Neuronal stem cell (in vitro differentiated cells): Measurements from ENCODE around the gene HNRNPUL2.

Experiments
- DNase-seq: peaks from one replicate; pipeline ENCODE4 v3.0.0-alpha.2; 2013; ENCODE audit warnings: low spot score
- H2AFZ ChIP-seq: one replicate; pipeline ENCODE4 v1.6.1; 2013; ENCODE audit warnings: mild to moderate bottlenecking, low read length, inconsistent platforms
- H2AK5ac ChIP-seq: 2 replicates; pipeline ENCODE4 v1.6.1; 2013; ENCODE audit warnings: low read depth, mild to moderate bottlenecking, inconsistent platforms, low read length, moderate library complexity, mixed read lengths
- H2BK120ac ChIP-seq: 2 replicates; pipeline ENCODE4 v1.6.1; 2013; ENCODE audit warnings: low read depth, mild to moderate bottlenecking, inconsistent platforms, low read length, moderate library complexity, mixed read lengths
- H2BK12ac ChIP-seq: one replicate; pipeline ENCODE4 v1.6.1; 2013; ENCODE audit warnings: low read length, inconsistent platforms
- H2BK15ac ChIP-seq: 2 replicates; pipeline ENCODE4 v1.6.1; 2013; ENCODE audit warnings: mild to moderate bottlenecking, low read length, inconsistent platforms, mixed read lengths
- H2BK5ac ChIP-seq: one replicate; pipeline ENCODE4 v1.6.1; 2013; ENCODE audit warnings: inconsistent platforms, mild to moderate bottlenecking, low read length, moderate library complexity
- H3K14ac ChIP-seq: one replicate; pipeline ENCODE4 v1.6.1; 2013; ENCODE audit warnings: low read length, inconsistent platforms
- H3K18ac ChIP-seq: 2 replicates; pipeline ENCODE4 v1.6.1; 2013; ENCODE audit warnings: low read length, inconsistent platforms
- H3K23ac ChIP-seq: 2 replicates; pipeline ENCODE4 v1.6.1; 2013; ENCODE audit warnings: low read depth, mild to moderate bottlenecking, mixed read lengths, low read length, inconsistent platforms; ENCODE audit not compliant: poor library complexity
- H3K27ac ChIP-seq: replicated peaks from 3 replicates; pipeline ENCODE4 v1.5.1; 2013; ENCODE audit warnings: low read length, inconsistent platforms
- H3K27me3 ChIP-seq, 3 experiments: 2 replicates each; pipeline ENCODE4 v1.6.1; 2013; ENCODE audit warnings: low read length in 3 of 3, mild to moderate bottlenecking in 2 of 3, inconsistent platforms in 1 of 3, low read depth in 1 of 3, mixed read lengths in 1 of 3, moderate library complexity in 1 of 3; ENCODE audit not compliant: control insufficient read depth in 3 of 3, insufficient read depth in 3 of 3
- H3K36me3 ChIP-seq, 2 donors: replicated peaks in 1 of 2; 2 replicates each; pipeline ENCODE4 v1.6.1; 2013; ENCODE audit warnings: low read length in 2 of 2; ENCODE audit not compliant: control insufficient read depth in 2 of 2, insufficient read depth in 2 of 2
- H3K4ac ChIP-seq: 2 replicates; pipeline ENCODE4 v1.6.1; 2013; ENCODE audit warnings: inconsistent platforms, mild to moderate bottlenecking, low read length, moderate library complexity
- H3K4me1 ChIP-seq, 2 donors: 1 replicate in 1 of 2; 2 replicates in 1 of 2; pipeline ENCODE4 v1.6.1; 2013; ENCODE audit warnings: low read length in 2 of 2, low read depth in 1 of 2; ENCODE audit not compliant: control insufficient read depth in 2 of 2, insufficient read depth in 1 of 2
- H3K4me2 ChIP-seq: one replicate; pipeline ENCODE4 v1.6.1; 2013; ENCODE audit warnings: mild to moderate bottlenecking, low read length, inconsistent platforms; ENCODE audit not compliant: insufficient read depth, poor library complexity, severe bottlenecking
- H3K4me3 ChIP-seq, 2 donors: 2 replicates each; pipeline ENCODE4 v1.5.1; 2013; ENCODE audit warnings: low read length in 2 of 2, mild to moderate bottlenecking in 2 of 2, inconsistent platforms in 1 of 2, moderate library complexity in 1 of 2
- H3K79me1 ChIP-seq: one replicate; pipeline ENCODE4 v1.6.1; 2013; ENCODE audit warnings: low read depth, mild to moderate bottlenecking, inconsistent platforms, low read length, moderate library complexity
- H3K9ac ChIP-seq: one replicate; pipeline ENCODE4 v1.6.1; 2013; ENCODE audit warnings: mild to moderate bottlenecking, low read depth, low read length, inconsistent platforms; ENCODE audit not compliant: poor library complexity
- H3K9me3 ChIP-seq, 2 donors: replicated peaks in 1 of 2; 2 replicates each; pipeline versions ENCODE3 to v1.6.1; 2013; ENCODE audit warnings: low read length in 2 of 2, mild to moderate bottlenecking in 2 of 2, inconsistent platforms in 1 of 2, low read depth in 1 of 2, mixed read lengths in 1 of 2, moderate library complexity in 1 of 2; ENCODE audit not compliant: control insufficient read depth in 2 of 2, insufficient read depth in 1 of 2
- H4K8ac ChIP-seq: one replicate; pipeline ENCODE4 v1.6.1; 2013; ENCODE audit warnings: low read depth, mild to moderate bottlenecking, inconsistent platforms, low read length, moderate library complexity
- H4K91ac ChIP-seq: one replicate; pipeline ENCODE4 v1.6.1; 2013; ENCODE audit warnings: low read length, low read depth, mild to moderate bottlenecking, inconsistent platforms; ENCODE audit not compliant: poor library complexity
- WGBS, 2 donors: extraction: QIAGEN DNeasy Blood & Tissue Kit; methylation state at CpG; one replicate each; pipeline ENCODE4 v1.1.7; 2013; ENCODE audit warnings: missing lambda C conversion rate in 2 of 2, mixed read lengths in 1 of 2; ENCODE audit not compliant: insufficient read length in 2 of 2, insufficient replicate concordance in 1 of 2; ENCODE audit errors: extremely low coverage in 2 of 2; 5-methylcytosine and 5-hydroxymethylcytosine counted together

The HNRNPUL2 gene

DNA sequence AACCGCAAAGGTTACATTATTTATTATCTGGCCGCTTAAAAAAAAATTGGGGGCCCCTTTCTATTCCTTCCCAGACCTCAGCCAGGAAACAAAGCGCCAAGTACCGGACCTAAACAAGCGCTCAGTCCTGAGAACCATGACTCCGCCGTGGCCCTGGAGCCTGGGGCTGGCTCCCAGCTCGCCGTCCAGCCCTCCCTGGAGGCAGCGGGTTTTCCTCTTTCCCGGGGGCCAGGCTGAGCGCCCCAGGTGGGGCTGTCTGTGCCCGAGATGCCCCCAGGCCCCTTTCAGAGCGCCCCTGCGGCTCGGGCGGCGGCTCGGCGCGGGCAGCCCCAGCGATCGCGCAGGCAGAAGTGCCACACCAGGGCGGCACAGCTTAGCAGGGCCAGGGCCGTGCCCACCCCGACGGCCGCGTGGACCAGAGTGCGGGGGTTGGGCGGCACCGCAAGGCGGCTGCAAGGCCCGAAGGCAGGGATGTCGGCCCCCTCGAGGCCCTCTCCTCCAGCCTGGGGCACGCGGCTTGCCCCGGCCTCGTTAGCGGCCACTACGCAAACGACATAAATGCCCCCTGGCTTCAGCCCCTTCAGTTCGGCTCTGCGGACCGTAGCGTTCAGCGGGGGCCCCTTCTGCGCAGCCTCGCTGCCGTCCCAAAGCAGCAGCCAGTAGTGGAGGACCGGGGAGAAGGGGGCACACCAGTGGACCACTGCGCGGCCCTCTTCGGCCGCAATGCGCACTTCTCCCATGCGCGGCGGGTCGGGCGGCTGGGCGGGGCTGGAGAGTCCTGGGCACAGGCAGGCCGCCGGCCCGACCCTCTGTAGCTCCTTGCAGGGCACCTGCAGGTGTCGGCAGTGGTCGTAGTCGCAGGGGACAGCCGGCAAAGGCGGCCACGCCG is 39.5 kb downstream of the HNRNPUL2 start:
- H2AFZ ChIP-seq, result no peak overlapping the region
- no peak overlapping the region for H2BK120ac ChIP-seq
- H2BK15ac ChIP-seq, result peak overlapping the region; percentile 49
- no peaks in the 10 kb centered on the region for H3K27me3 ChIP-seq
- H3K79me1 ChIP-seq, result no peaks in the 10 kb centered on the region
- H3K14ac ChIP-seq, result peak overlapping the region; percentile 21
- peaks cover 23 to 36% of the 10 kb centered on the region in 2 donors for H3K36me3 ChIP-seq
- WGBS, 2 donors, result no CpG with 5 or more reads among the region's 74 CpGs
- no peak overlapping the region for H4K8ac ChIP-seq
- no peak overlapping the region for H3K4ac ChIP-seq
- no peaks in the 10 kb centered on the region for H3K9me3 ChIP-seq
- no peak overlapping the region for H3K4me3 ChIP-seq
- no peak for DNase-seq
- H3K4me1 ChIP-seq, result no peaks in the 10 kb centered on the region
- H3K23ac ChIP-seq, result peak overlapping the region; percentile 65
- H3K18ac ChIP-seq, result no peak overlapping the region
- peak overlapping the region; percentile 56 for H2AK5ac ChIP-seq
- peak overlapping the region; percentile 60 for H3K9ac ChIP-seq
- H3K4me2 ChIP-seq, result peak overlapping the region; percentile 11
- no peak overlapping the region for H4K91ac ChIP-seq
- no peak overlapping the region for H2BK12ac ChIP-seq
- no peak overlapping the region for H3K27ac ChIP-seq
- peak overlapping the region; percentile 24 for H2BK5ac ChIP-seq

DNA sequence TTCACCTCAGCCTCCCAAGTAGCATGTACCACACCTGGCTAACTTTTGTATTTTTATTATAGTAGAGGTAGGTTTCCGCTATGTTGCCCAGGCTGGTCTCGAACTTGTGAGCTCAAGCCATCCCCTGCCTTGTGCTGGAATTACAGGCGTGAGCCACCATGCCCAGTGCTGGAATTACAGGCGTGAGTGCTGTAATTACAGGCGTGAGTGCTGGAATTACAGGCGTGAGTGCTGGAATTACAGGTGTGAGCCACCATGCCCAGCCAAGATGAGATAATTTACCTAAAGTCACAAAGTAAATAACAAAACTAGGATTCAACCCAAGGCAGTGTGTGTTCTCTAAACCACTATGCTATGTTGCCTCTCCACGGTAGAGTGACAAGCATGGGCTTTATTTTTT is 44.7 kb downstream of the HNRNPUL2 start:
- H3K27me3 ChIP-seq, result no peaks in the 10 kb centered on the region
- peaks cover 6% of the 10 kb centered on the region for H3K79me1 ChIP-seq
- WGBS, 2 donors, result no CpG with 5 or more reads among the region's 7 CpGs

DNA sequence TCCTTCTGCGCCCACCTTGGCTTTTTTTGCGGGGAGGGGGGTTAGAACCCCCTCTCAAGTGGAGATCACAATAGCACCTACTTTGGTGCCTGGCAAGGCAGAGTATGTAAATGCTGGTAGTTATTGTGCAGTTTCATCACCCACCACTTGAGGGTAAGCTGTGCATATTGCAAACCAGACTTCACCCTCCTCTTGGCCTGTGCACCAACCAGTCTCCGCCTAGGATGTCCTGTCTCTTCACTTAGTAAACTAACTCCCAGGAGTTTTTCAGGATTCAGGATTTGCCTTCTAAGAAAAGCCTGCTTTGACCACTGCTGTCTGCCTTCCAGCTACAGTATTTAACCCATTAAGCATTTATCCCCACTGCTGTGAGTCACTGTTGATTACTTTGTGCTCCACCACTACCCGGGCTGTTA is 46.4 kb downstream of the HNRNPUL2 start:
- no peak overlapping the region for H4K91ac ChIP-seq
- no peak for DNase-seq
- peaks cover 4 to 11% of the 10 kb centered on the region in 2 donors for H3K4me1 ChIP-seq
- H2AK5ac ChIP-seq, result no peak overlapping the region
- H3K27ac ChIP-seq, result no peak overlapping the region
- peaks cover 6% of the 10 kb centered on the region for H3K79me1 ChIP-seq
- H3K18ac ChIP-seq, result no peak overlapping the region
- no peak overlapping the region for H2BK120ac ChIP-seq
- H3K9me3 ChIP-seq, result no peaks in the 10 kb centered on the region
- H3K23ac ChIP-seq, result no peak overlapping the region
- no peak overlapping the region for H3K9ac ChIP-seq
- no peak overlapping the region for H2BK15ac ChIP-seq
- no peak overlapping the region for H3K4me2 ChIP-seq
- no peak overlapping the region for H3K4me3 ChIP-seq
- no peak overlapping the region for H4K8ac ChIP-seq
- no CpG with 5 or more reads among the region's 4 CpGs for WGBS, 2 donors
- no peak overlapping the region for H3K14ac ChIP-seq
- H3K36me3 ChIP-seq, result peaks cover 12 to 23% of the 10 kb centered on the region in 2 donors
- H3K4ac ChIP-seq, result no peak overlapping the region
- H3K27me3 ChIP-seq, result no peaks in the 10 kb centered on the region
- no peak overlapping the region for H2BK5ac ChIP-seq
- H2AFZ ChIP-seq, result peak overlapping the region; percentile 82
- H2BK12ac ChIP-seq, result no peak overlapping the region

More for the DNA sequence above, 44.7 kb downstream of the HNRNPUL2 start:
- Histone ChIP-seq H2BK5ac (no peak overlapping the region), H3K4me2 (no peak overlapping the region), H3K4me1 (peaks cover 4 to 11% of the 10 kb centered on the region in 2 donors), H2AK5ac (no peak overlapping the region), H2AFZ (no peak overlapping the region), H3K4me3 (no peak overlapping the region), H3K23ac (no peak overlapping the region), H3K9ac (no peak overlapping the region), H3K14ac (no peak overlapping the region), H3K9me3 (no peaks in the 10 kb centered on the region), H3K36me3 (peaks cover 4 to 8% of the 10 kb centered on the region in 2 donors), H2BK12ac (no peak overlapping the region), H4K8ac (no peak overlapping the region), H2BK120ac (no peak overlapping the region), H2BK15ac (no peak overlapping the region), H4K91ac (no peak overlapping the region), H3K27ac (no peak overlapping the region), H3K4ac (no peak overlapping the region), H3K18ac (no peak overlapping the region)
- DNase-seq, result no peak
